Breast epithelium (tissue), 4 donors: ENCODE data around the gene RAB44. TPM values are rescaled to one million over a fixed set of nuclear protein-coding genes. Genes with fewer than 3 reads are reported as not detected.

Experiments used
- DNase-seq, 2 donors: peaks; one replicate each; pipeline ENCODE4 v3.0.0-alpha.2; 2019; ENCODE audit warnings: low spot score in 2 of 2
- H3K27ac ChIP-seq, 2 donors: fragments of 200-600 bp; sonication (generic) in 1 of 2; one replicate each; pipeline ENCODE4 v1.5.1; 2016 to 2019; ENCODE audit warnings: mild to moderate bottlenecking in 1 of 2
- H3K27me3 ChIP-seq, 2 donors: fragments of 200-600 bp; sonication (generic) in 1 of 2; one replicate each; pipeline versions ENCODE4 v1.5.1 to v1.6.0; 2017 to 2019; ENCODE audit warnings: control low read depth in 1 of 2, mild to moderate bottlenecking in 1 of 2
- H3K36me3 ChIP-seq: fragments of 200-600 bp; one replicate; pipeline ENCODE4 v1.5.1; 2019
- H3K4me1 ChIP-seq, 2 donors: fragments of 200-600 bp; sonication (generic); one replicate each; pipeline ENCODE4 v1.5.1; 2016 to 2019; ENCODE audit warnings: control low read depth in 1 of 2
- H3K4me3 ChIP-seq, 3 donors: fragments of 200-600 bp; sonication (generic); 1 replicate in 2 of 3; 2 replicates in 1 of 3; pipeline ENCODE4 v1.5.1; 2016 to 2019; ENCODE audit warnings: mild to moderate bottlenecking in 3 of 3, moderate library complexity in 2 of 3
- H3K9me3 ChIP-seq, 2 donors: fragments of 200-600 bp; sonication (generic) in 1 of 2; one replicate each; pipeline ENCODE4 v1.5.1; 2016 to 2019; ENCODE audit warnings: control low read depth in 1 of 2
- POLR2A ChIP-seq: fragments of 450-650 bp; IDR thresholded peaks from one replicate; pipeline ENCODE4 v1.6.1; 2016; ENCODE audit warnings: antibody characterized with exemption, mild to moderate bottlenecking, moderate library complexity
- POLR2AphosphoS5 ChIP-seq, 3 donors: sonication (generic); formaldehyde crosslinking; IDR thresholded peaks; one replicate each; pipeline ENCODE4 v1.6.1; 2017; ENCODE audit warnings: antibody characterized with exemption in 3 of 3
- intact Hi-C: fragments of 100-400 bp; cut with DNase I; formaldehyde crosslinking; loops from one replicate; pipeline ENCODE4 v1.15.1; 2023; ENCODE audit warnings: low total_unique reads
- total RNA-seq, 3 donors: library from RNA; depleted of rRNA; stranded (reverse); fragments of >200 nt; gene quantifications; one replicate each; pipeline ENCODE4 v1.1.0, GENCODE V29; 2016
- TF ChIP-seq, protein P1 (sequence below), 3 donors: fragments of 450-650 bp; IDR thresholded peaks; one replicate each; pipeline ENCODE4 v1.5.1; 2016 to 2017; ENCODE audit warnings: antibody characterized with exemption in 3 of 3, mild to moderate bottlenecking in 3 of 3, moderate library complexity in 3 of 3

The RAB44 gene
- total RNA-seq, 3 donors from 2014 or later: under 0.01 to 1.9 (median 0.29) TPM

DNA sequence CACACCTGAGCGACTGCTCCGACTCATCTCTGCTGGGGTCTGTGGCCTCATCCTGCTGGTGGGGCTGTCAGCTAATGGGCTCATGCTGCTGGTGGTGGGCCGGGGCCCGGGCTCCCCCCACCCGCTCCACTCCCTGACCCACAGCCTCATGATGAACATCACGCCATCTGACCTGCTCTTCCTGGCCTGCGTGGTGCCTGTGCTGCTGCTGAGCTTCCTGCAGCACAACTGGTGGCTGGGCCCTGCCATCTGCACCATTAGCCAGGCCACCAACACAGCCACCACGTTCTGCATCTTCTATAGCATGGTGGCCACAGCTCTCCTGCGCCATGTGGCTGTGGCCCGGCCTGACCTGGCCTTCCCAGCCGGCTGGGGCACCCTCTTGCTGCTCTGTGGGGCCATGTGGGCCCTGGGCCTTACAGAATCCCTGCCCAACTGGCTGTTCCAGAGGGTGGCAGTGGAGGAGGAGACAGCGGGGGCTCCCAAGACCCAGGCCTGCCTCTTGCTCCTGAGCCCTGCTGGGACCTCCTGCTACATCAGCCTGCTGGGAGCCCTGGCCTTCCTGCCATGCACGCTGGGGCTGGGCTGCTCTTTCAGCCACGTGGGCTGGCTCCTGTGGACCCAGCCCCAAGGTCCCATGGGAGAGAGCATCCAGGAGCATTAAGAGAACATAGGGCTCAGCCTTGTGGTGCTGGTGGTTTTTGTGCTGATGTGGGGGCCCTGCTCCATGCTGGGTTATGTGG is 39.6 kb downstream of the RAB44 start:
- Histone ChIP-seq H3K36me3 (no peaks in the 10 kb centered on the region), H3K9me3 (no peaks in the 10 kb centered on the region), H3K27ac (peak overlapping the region in 1 of 2 donors; percentile 12), H3K4me1 (peaks cover 11% of the 10 kb centered on the region in 2 donors), H3K4me3 (no peak overlapping the region), H3K27me3 (no peaks in the 10 kb centered on the region)
- DNase-seq: no peak
- intact Hi-C loops: no loop called here
- no peak for TF ChIP-seq POLR2AphosphoS5 (IDR thresholded peaks at IDR 0.05)
- TF ChIP-seq, protein P1, sequence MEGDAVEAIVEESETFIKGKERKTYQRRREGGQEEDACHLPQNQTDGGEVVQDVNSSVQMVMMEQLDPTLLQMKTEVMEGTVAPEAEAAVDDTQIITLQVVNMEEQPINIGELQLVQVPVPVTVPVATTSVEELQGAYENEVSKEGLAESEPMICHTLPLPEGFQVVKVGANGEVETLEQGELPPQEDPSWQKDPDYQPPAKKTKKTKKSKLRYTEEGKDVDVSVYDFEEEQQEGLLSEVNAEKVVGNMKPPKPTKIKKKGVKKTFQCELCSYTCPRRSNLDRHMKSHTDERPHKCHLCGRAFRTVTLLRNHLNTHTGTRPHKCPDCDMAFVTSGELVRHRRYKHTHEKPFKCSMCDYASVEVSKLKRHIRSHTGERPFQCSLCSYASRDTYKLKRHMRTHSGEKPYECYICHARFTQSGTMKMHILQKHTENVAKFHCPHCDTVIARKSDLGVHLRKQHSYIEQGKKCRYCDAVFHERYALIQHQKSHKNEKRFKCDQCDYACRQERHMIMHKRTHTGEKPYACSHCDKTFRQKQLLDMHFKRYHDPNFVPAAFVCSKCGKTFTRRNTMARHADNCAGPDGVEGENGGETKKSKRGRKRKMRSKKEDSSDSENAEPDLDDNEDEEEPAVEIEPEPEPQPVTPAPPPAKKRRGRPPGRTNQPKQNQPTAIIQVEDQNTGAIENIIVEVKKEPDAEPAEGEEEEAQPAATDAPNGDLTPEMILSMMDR (IDR thresholded peaks at IDR 0.05): no peak
- no peak for TF ChIP-seq POLR2A

- Histone ChIP-seq H3K36me3 (no peaks in the 10 kb centered on the region), H3K27ac (peak overlapping the region in 1 of 2 donors; percentile 19), H3K27me3 (no peaks in the 10 kb centered on the region), H3K4me3 (no peak overlapping the region), H3K9me3 (no peaks in the 10 kb centered on the region), H3K4me1 (peaks cover 11% of the 10 kb centered on the region in 2 donors)
- no peak for DNase-seq
- TF ChIP-seq, protein P1 (IDR thresholded peaks at IDR 0.05): no peak
- TF ChIP-seq POLR2A (no peak), POLR2AphosphoS5 (IDR thresholded peaks at IDR 0.05) (no peak)
- intact Hi-C loops: no loop called here
Observed at GRCh38 chr6:36738108-36738507, 40.5 kb downstream of the RAB44 start.

DNA sequence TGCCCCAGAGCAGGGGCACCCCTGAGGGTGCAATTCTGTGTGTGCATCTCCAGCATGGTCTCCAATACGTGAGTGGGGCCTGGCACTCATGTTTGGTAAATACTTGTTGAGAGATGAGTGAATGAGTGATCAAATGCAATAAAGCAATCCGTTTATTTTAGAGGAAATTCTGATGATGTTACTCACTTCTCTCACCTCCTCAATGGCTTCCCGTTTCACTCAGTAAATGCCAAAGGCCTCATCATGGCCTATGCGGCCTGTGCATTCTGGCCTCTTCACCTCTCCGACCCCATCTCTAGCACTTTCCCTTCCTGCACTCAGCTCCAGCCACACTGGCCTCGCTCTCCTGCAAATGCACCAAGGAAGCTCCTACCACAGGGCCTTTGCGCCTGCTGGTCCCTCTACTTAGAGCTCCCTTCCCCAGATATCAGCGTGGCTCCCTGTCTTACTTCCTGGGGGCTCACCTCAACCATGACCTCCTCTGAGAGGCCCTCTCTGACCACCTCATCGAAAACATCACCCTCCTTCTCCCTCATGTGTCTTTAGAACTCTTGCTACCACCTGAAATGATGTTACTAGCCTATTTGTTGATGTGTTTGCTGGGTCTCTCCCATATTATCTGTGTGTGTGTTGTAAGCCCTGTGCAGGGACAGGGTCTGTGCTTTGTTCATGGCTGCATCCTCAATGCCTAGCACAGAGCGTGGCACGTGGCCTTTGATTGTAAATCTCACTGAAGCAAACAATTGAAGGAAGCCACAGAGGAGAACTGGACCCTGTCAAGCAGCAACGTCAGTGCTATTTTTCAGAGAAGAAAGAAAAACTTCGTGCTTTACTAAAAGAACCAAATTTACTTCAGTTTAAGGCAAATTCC is 42.6 kb downstream of the RAB44 start:
- peaks cover 5 to 8% of the 10 kb centered on the region in 2 donors for H3K4me1 ChIP-seq
- H3K36me3 ChIP-seq: no peaks in the 10 kb centered on the region
- intact Hi-C loops: no loop called here
- H3K27ac ChIP-seq: peak overlapping the region in 1 of 2 donors; percentile 48
- no peaks in the 10 kb centered on the region for H3K27me3 ChIP-seq
- no peaks in the 10 kb centered on the region for H3K9me3 ChIP-seq
- H3K4me3 ChIP-seq: no peak overlapping the region
- TF ChIP-seq, protein P1 (IDR thresholded peaks at IDR 0.05): no peak
- TF ChIP-seq POLR2AphosphoS5 (IDR thresholded peaks at IDR 0.05): no peak
- TF ChIP-seq POLR2A: no peak
- no peak for DNase-seq

GRCh38 chr6:36740818-36741179 is 43.2 kb downstream of the RAB44 start:
- intact Hi-C loops: no loop called here
- no peak for DNase-seq
- Histone ChIP-seq H3K9me3 (no peaks in the 10 kb centered on the region), H3K4me1 (peaks cover 2 to 4% of the 10 kb centered on the region in 2 donors), H3K27me3 (no peaks in the 10 kb centered on the region), H3K4me3 (no peak overlapping the region), H3K36me3 (no peaks in the 10 kb centered on the region), H3K27ac (no peak overlapping the region)
- no peak for TF ChIP-seq POLR2A
- TF ChIP-seq, protein P1 (IDR thresholded peaks at IDR 0.05): no peak

GRCh38 chr6:36742146-36742545 is 44.5 kb downstream of the RAB44 start:
- H3K27ac ChIP-seq: no peak overlapping the region

More at GRCh38 chr6:36742146-36742545, 44.5 kb downstream of the RAB44 start:
- no peak for DNase-seq
- Histone ChIP-seq H3K27me3 (no peaks in the 10 kb centered on the region), H3K4me1 (no peaks in the 10 kb centered on the region), H3K9me3 (no peaks in the 10 kb centered on the region), H3K36me3 (no peaks in the 10 kb centered on the region), H3K4me3 (no peak overlapping the region)
- intact Hi-C loops: no loop called here
- TF ChIP-seq POLR2AphosphoS5 (IDR thresholded peaks at IDR 0.05) (no peak), POLR2A (no peak)
- TF ChIP-seq, protein P1 (IDR thresholded peaks at IDR 0.05): no peak
